Small intestine (tissue), 4 donors: Measurements from ENCODE around the gene PNLIPRP1. TPM values are rescaled to one million over a fixed set of nuclear protein-coding genes. Genes with fewer than 3 reads are reported as not detected.

ENCODE experiments used
- polyA plus RNA-seq, 4 donors: library from polyadenylated mRNA; stranded (reverse) in 3 of 4; unstranded in 1 of 4; fragments of 200-250 nt in 3 of 4; fragments of 120-200 nt in 1 of 4; gene quantifications; one replicate each; pipeline versions ENCODE4 v1.2.1 to v1.2.3, GENCODE V29; 2013
- donor health status: healthy with polysubstance abuse.
- donor health status: Bipolar disorder and iron deficiency.
- donor health status: healthy.

The PNLIPRP1 gene
- polyA plus RNA-seq, 4 donors, result 0.16 to 4.5 (median 1.5) TPM

Other genes with a start within 250 kb of the PNLIPRP1 start
- under 1 TPM in 1 of 4 donors, not detected in 3; 0.12 TPM for gene PNLIPRP3, start 163.1 kb upstream of the PNLIPRP1 start, polyA plus RNA-seq
- 1 to 10 TPM in 2 of 4 donors, not detected in 2; 2.2 to 2.4 TPM for gene PNLIP, start 45.0 kb upstream of the PNLIPRP1 start, polyA plus RNA-seq
- gene PNLIPRP2, start 30.0 kb downstream of the PNLIPRP1 start, polyA plus RNA-seq, result 10 to 100 TPM; 13.4 to 92.8 (median 52.7) TPM
- 1 to 10 TPM in 3 of 4 donors, under 1 TPM in 1; 0.54 to 8.8 (median 2.2) TPM for gene HSPA12A, start 151.6 kb downstream of the PNLIPRP1 start, polyA plus RNA-seq